ENCODE results near the gene BHLHA15. TPM values are rescaled to one million over a fixed set of nuclear protein-coding genes. Genes with fewer than 3 reads are reported as not detected.

The BHLHA15 gene
- total RNA-seq, 1 experiment from 2014 or later: 5.2 TPM

- ATAC-seq: peak; percentile 54
- no peaks in the 10 kb centered on the region for H3K9me3 ChIP-seq (ENCODE audit: control insufficient read depth in 1 of 2, insufficient read depth in 1 of 2, low read depth in 1 of 2, low read length in 2 of 2)
- no peaks in the 10 kb centered on the region for H3K36me3 ChIP-seq (ENCODE audit: control insufficient read depth in 1 of 2, insufficient read depth in 2 of 2, low read length in 2 of 2)
- DNase-seq (ENCODE audit: low read depth, low spot score): no peak
- no peak overlapping the region for H3K27ac ChIP-seq (ENCODE audit: low read depth, low read length)
- no peak overlapping the region for H2AFZ ChIP-seq (ENCODE audit: low read depth, low read length, poor library complexity, severe bottlenecking)
- no peaks in the 10 kb centered on the region for H4K20me1 ChIP-seq (ENCODE audit: insufficient read depth)
- intact Hi-C loops (cut with micrococcal nuclease): no loop called here
- no peaks in the 10 kb centered on the region for H3K9me2 ChIP-seq (ENCODE audit: insufficient read depth)
- H3K4me3 ChIP-seq (replicated peaks in 1 of 2; ENCODE audit: low read depth in 1 of 2, low read length in 2 of 2): no peak overlapping the region
- no peak overlapping the region for H3K9ac ChIP-seq (ENCODE audit: low read length)
- no peak overlapping the region for H3K4me2 ChIP-seq (ENCODE audit: low read length)
- no peak for TF ChIP-seq POLR2AphosphoS5 (IDR thresholded peaks at IDR 0.05; ENCODE audit: low read depth, low read length)
- TF ChIP-seq JUND (IDR thresholded peaks at IDR 0.05): no peak
- TF ChIP-seq ZBTB33 (IDR thresholded peaks at IDR 0.05; ENCODE audit: extremely low read depth, insufficient replicate concordance, low read length): no peak
- TF ChIP-seq CEBPB (IDR thresholded peaks at IDR 0.05; ENCODE audit: low read depth): no peak
- TF ChIP-seq REST (IDR thresholded peaks at IDR 0.05; ENCODE audit: low read depth): no peak
- TF ChIP-seq EZH2phosphoT487 (IDR thresholded peaks at IDR 0.05; ENCODE audit: borderline replicate concordance): no peak
- TF ChIP-seq FOSL1 (IDR thresholded peaks at IDR 0.05; ENCODE audit: low read depth): no peak
- TF ChIP-seq CBX3 (IDR thresholded peaks at IDR 0.05; ENCODE audit: low read depth): no peak
- no peak for TF ChIP-seq ELF1 (IDR thresholded peaks at IDR 0.05; ENCODE audit: borderline replicate concordance, low read depth)
- no peak for TF ChIP-seq RAD21 (IDR thresholded peaks at IDR 0.05; ENCODE audit: low read depth)
- no peak for TF ChIP-seq SP1 (IDR thresholded peaks at IDR 0.05; ENCODE audit: low read depth)
- TF ChIP-seq POLR2A (IDR thresholded peaks at IDR 0.05; ENCODE audit: borderline replicate concordance, extremely low read depth, insufficient read depth, insufficient read length): no peak
- TF ChIP-seq CTCF (IDR thresholded peaks at IDR 0.05 in 2 of 3, conservative IDR thresholded peaks at IDR 0.05 in 1 of 3; ENCODE audit: borderline replicate concordance in 1 of 3, insufficient read depth in 1 of 3, low read depth in 2 of 3, low read length in 2 of 3): no peak
- TF ChIP-seq ZFX (IDR thresholded peaks at IDR 0.05): no peak
- no peak for TF ChIP-seq SRF (IDR thresholded peaks at IDR 0.05; ENCODE audit: low read depth)
- no peak for TF ChIP-seq TCF7L2 (IDR thresholded peaks at IDR 0.05; ENCODE audit: borderline replicate concordance, extremely low read depth, insufficient read depth, insufficient read length)
- no peak for TF ChIP-seq ZNF274 (IDR thresholded peaks at IDR 0.05; ENCODE audit: low read depth, low read length)
- no peak for TF ChIP-seq SIN3A (IDR thresholded peaks at IDR 0.05; ENCODE audit: low read depth)
- no peak for TF ChIP-seq MAX (IDR thresholded peaks at IDR 0.05)
- no peaks in the 10 kb centered on the region for H3K79me2 ChIP-seq (ENCODE audit: insufficient read depth, low read length)
- RAD21 ChIA-PET (ENCODE audit: low non-redundant PET in 1 of 2, low total read pairs in 2 of 2, uncharacterized antibody in 2 of 2, unreplicated experiment in 2 of 2): no interaction called here
- POLR2A ChIA-PET: no interaction called here
- no peaks in the 10 kb centered on the region for H3K4me1 ChIP-seq (ENCODE audit: control insufficient read depth in 1 of 2, insufficient read depth in 2 of 2, low read length in 2 of 2)
- CTCF ChIA-PET: no interaction called here
- H3K27me3 ChIP-seq (ENCODE audit: insufficient read depth, low read length): no peaks in the 10 kb centered on the region
- no TSS peak for BruUV-seq (replicated peaks)
These were observed 18.9 kb downstream of the BHLHA15 start for GRCh38 chr7:98229991-98230745.
